Cardiac fibroblast (primary cell): ENCODE results near the gene LPP.
"Not testable (repeated sequence)": the region's sequence is repeated elsewhere in the genome, so short reads cannot be mapped to it uniquely, and the experiment has no call there.

Experiments
- DNase-seq, 2 donors: peaks; one replicate each; pipeline versions ENCODE4 v3.0.0 to v3.0.0-alpha.2; 2010; ENCODE audit warnings: low read depth in 2 of 2
- H3K4me3 ChIP-seq, 2 donors: replicated peaks in 1 of 2; 1 replicate in 1 of 2; 2 replicates in 1 of 2; pipeline ENCODE4 v1.5.1; 2011; ENCODE audit warnings: low read depth in 2 of 2, low read length in 2 of 2, mild to moderate bottlenecking in 2 of 2, moderate library complexity in 1 of 2
- CTCF ChIP-seq: IDR thresholded peaks from one replicate; pipeline ENCODE4 v1.5.1; 2011; ENCODE audit warnings: low read depth, mild to moderate bottlenecking, low read length, inconsistent platforms

Gene LPP

DNA sequence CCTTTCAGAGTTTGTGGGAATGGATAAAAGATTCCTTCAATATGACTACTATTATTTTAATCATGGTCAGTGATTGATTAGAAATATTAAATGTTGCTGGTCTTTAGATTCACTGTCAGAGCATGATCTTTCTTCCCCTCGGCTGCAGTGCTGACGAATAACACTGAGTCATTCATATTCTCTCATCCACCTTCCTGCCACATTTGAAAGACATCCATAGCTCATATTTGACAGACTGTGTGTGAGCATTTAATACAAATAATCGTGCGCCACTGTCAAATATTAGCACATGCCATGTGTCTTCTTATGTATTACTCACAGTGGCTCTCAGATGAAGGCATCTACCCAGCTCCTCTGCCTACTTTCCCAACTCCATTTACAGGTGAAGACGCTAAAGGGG is 541.3 kb downstream of the LPP start:
- H3K4me3 ChIP-seq, result no peak overlapping the region
- no peak for DNase-seq
- no peak for TF ChIP-seq CTCF

- DNase-seq, result no peak
- no peak for TF ChIP-seq CTCF
- no peak overlapping the region for H3K4me3 ChIP-seq
Measured at GRCh38 chr3:188697127-188697526, 543.2 kb downstream of the LPP start.

- H3K4me3 ChIP-seq, result no peak overlapping the region
- TF ChIP-seq CTCF, result no peak
- DNase-seq, result no peak
Measured at GRCh38 chr3:188698436-188698835, 544.5 kb downstream of the LPP start.

GRCh38 chr3:188700501-188700900 is 546.5 kb downstream of the LPP start:
- no peak overlapping the region for H3K4me3 ChIP-seq
- DNase-seq, result no peak
- no peak for TF ChIP-seq CTCF

- TF ChIP-seq CTCF, result no peak
Measured at GRCh38 chr3:188700918-188701317, 547.0 kb downstream of the LPP start.

DNA sequence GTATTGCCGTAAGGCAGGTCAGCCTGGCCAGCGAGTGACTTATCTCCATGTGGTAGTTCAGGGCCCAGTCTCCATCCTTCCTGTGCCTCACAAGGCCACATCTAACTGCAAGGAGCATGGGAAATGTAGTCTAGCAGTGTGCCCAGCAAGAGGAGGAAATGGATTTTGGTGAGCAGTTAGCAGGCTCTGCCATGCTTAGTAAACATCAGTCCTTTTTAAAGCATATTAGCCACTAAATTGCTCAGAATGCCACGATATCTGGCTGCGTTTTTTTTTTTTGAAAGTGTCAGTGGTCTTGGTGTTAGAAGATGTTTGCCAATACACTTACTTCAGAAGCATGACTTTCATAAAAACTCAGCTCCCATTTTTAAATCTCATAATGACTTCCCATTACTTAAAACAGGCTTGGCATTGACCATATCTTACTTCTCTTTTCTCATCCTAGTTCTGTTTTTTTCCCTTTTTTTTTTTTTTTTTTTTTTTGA is 547.6 kb downstream of the LPP start:
- no peak for TF ChIP-seq CTCF
- no peak overlapping the region for H3K4me3 ChIP-seq
- DNase-seq, result no peak

More at GRCh38 chr3:188700918-188701317, 547.0 kb downstream of the LPP start:
- H3K4me3 ChIP-seq, result no peak overlapping the region
- DNase-seq, result no peak

DNA sequence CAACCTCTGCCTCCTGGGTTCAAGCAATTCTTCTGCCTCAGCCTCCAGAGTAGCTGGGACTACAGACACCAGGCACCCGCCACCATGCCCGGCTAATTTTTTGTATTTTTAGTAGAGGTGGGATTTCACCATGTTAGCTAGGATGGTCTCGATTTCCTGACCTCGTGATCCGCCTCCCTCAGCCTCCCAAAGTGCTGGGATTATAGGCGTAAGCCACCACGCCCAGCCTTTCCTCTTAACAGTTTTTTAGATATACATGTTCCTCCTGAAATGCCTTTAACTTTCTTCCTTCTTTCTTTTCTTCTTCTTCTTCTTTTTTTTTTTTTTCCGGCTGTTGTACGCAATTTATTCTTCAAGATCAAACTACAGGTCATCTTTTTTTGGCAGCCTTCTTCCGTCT is 548.1 kb downstream of the LPP start:
- not testable (repeated sequence) for DNase-seq, H3K4me3 ChIP-seq

GRCh38 chr3:188706176-188706575 is 552.2 kb downstream of the LPP start:
- no peak overlapping the region for H3K4me3 ChIP-seq
- no peak for TF ChIP-seq CTCF
- peak in 1 of 2 donors; percentile 40 for DNase-seq
